Common myeloid progenitor, CD34-positive (primary cell): Measurements from ENCODE around the gene HFE. TPM values are rescaled to one million over a fixed set of nuclear protein-coding genes. Genes with fewer than 3 reads are reported as not detected.

ENCODE experiments used
- CTCF ChIA-PET: fragments of 350-600 bp; sonication (Branson Sonifier 250); formaldehyde crosslinking; loops from one replicate; lab custom pipeline; 2021; ENCODE audit warnings: antibody characterized with exemption; lab: Charles Lee
- POLR2A ChIA-PET: fragments of 350-600 bp; sonication (Branson Sonifier 250); formaldehyde crosslinking; loops from one replicate; lab custom pipeline; 2021; ENCODE audit warnings: antibody characterized with exemption; lab: Charles Lee
- DNase-seq, 3 donors: peaks; one replicate each; pipeline versions ENCODE4 v3.0.0 to v3.0.0-alpha.2; 2013
- H3K27ac ChIP-seq, 2 experiments: 1 replicate in 1 of 2; 2 replicates in 1 of 2; pipeline ENCODE4 v1.7.0; 2013; ENCODE audit warnings: inconsistent platforms in 2 of 2, low read length in 2 of 2, mild to moderate bottlenecking in 2 of 2, low read depth in 1 of 2, moderate library complexity in 1 of 2; ENCODE audit not compliant: severe bottlenecking in 2 of 2, insufficient read depth in 1 of 2, poor library complexity in 1 of 2
- H3K27me3 ChIP-seq, 5 experiments: replicated peaks in 2 of 5; 1 replicate in 3 of 5; 2 replicates in 2 of 5; pipeline versions ENCODE4 v1.6.1 to v1.7.0; 2013; ENCODE audit warnings: low read length in 4 of 5, mild to moderate bottlenecking in 2 of 5, moderate library complexity in 2 of 5, inconsistent platforms in 1 of 5; ENCODE audit not compliant: insufficient read depth in 5 of 5, control insufficient read depth in 4 of 5
- H3K36me3 ChIP-seq, 4 experiments: 1 replicate in 2 of 4; 2 replicates in 2 of 4; pipeline versions ENCODE4 v1.6.1 to v1.7.0; 2013; ENCODE audit warnings: low read length in 3 of 4, control low read depth in 1 of 4, mild to moderate bottlenecking in 1 of 4; ENCODE audit not compliant: control insufficient read depth in 4 of 4, insufficient read depth in 4 of 4
- H3K4me1 ChIP-seq, 4 experiments: 1 replicate in 3 of 4; 2 replicates in 1 of 4; pipeline versions ENCODE4 v1.6.1 to v1.7.1; 2013; ENCODE audit warnings: low read length in 3 of 4, mild to moderate bottlenecking in 3 of 4, control low read depth in 1 of 4, inconsistent platforms in 1 of 4, moderate library complexity in 1 of 4; ENCODE audit not compliant: control insufficient read depth in 4 of 4, insufficient read depth in 4 of 4; ENCODE audit errors: control extremely low read depth in 1 of 4
- H3K4me3 ChIP-seq, 7 experiments: 1 replicate in 4 of 7; 2 replicates in 3 of 7; pipeline versions ENCODE4 v1.5.1 to v1.7.0; 2013; ENCODE audit warnings: mild to moderate bottlenecking in 7 of 7, low read length in 6 of 7, moderate library complexity in 6 of 7, inconsistent platforms in 2 of 7, low read depth in 2 of 7, control low read depth in 1 of 7; ENCODE audit not compliant: insufficient read depth in 4 of 7, control insufficient read depth in 1 of 7; ENCODE audit errors: extremely low read depth in 1 of 7
- H3K9me3 ChIP-seq, 5 experiments: 1 replicate in 4 of 5; 2 replicates in 1 of 5; pipeline versions ENCODE4 v1.6.1 to v1.7.1; 2013; ENCODE audit warnings: low read length in 4 of 5, mild to moderate bottlenecking in 2 of 5, inconsistent platforms in 1 of 5, low read depth in 1 of 5, moderate library complexity in 1 of 5; ENCODE audit not compliant: control insufficient read depth in 4 of 5, insufficient read depth in 2 of 5; ENCODE audit errors: control extremely low read depth in 1 of 5
- WGBS: methylation state at CpG from one replicate; pipeline ENCODE4 v1.1.5; 2013; ENCODE audit not compliant: insufficient coverage; 5-methylcytosine and 5-hydroxymethylcytosine counted together
- polyA plus RNA-seq: library from polyadenylated mRNA; unstranded; fragments of 120-200 nt; gene quantifications from one replicate; pipeline ENCODE4 v1.2.1, GENCODE V29; 2013

The HFE gene, protein sequence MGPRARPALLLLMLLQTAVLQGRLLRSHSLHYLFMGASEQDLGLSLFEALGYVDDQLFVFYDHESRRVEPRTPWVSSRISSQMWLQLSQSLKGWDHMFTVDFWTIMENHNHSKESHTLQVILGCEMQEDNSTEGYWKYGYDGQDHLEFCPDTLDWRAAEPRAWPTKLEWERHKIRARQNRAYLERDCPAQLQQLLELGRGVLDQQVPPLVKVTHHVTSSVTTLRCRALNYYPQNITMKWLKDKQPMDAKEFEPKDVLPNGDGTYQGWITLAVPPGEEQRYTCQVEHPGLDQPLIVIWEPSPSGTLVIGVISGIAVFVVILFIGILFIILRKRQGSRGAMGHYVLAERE
- 0.37 TPM for polyA plus RNA-seq

DNA sequence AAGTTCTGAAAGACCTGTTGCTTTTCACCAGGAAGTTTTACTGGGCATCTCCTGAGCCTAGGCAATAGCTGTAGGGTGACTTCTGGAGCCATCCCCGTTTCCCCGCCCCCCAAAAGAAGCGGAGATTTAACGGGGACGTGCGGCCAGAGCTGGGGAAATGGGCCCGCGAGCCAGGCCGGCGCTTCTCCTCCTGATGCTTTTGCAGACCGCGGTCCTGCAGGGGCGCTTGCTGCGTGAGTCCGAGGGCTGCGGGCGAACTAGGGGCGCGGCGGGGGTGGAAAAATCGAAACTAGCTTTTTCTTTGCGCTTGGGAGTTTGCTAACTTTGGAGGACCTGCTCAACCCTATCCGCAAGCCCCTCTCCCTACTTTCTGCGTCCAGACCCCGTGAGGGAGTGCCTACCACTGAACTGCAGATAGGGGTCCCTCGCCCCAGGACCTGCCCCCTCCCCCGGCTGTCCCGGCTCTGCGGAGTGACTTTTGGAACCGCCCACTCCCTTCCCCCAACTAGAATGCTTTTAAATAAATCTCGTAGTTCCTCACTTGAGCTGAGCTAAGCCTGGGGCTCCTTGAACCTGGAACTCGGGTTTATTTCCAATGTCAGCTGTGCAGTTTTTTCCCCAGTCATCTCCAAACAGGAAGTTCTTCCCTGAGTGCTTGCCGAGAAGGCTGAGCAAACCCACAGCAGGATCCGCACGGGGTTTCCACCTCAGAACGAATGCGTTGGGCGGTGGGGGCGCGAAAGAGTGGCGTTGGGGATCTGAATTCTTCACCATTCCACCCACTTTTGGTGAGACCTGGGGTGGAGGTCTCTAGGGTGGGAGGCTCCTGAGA, at the start of gene HFE:
TSS of gene HFE (plus strand) at position 146 of the 832 bp plus-strand sequence. CDS start at position 158, 12 bp downstream.
- Histone ChIP-seq H3K27ac (peak within 1 kb of the TSS in 1 of 2 experiments; percentile 51), H3K9me3 (peaks cover 0 to 1% (median 0%) of the 10 kb centered on the region in 5 experiments), H3K4me1 (peaks cover 0 to 10% (median 8%) of the 10 kb centered on the region in 4 experiments), H3K4me3 (peak within 1 kb of the TSS; percentile 57 to 88 (median 79)), H3K27me3 (no peaks in the 10 kb centered on the region), H3K36me3 (no peaks in the 10 kb centered on the region)
- ChIA-PET POLR2A (interaction anchor here (0.6 kb wide), 1 partner anchor 235 kb away, joined by 3 read pairs; no protein-coding TSS in a partner anchor), CTCF (interaction anchor here (0.9 to 20.4 kb wide), 7 partner anchors 9 to 61 kb away, joined by 3 to 637 read pairs (median 5); a partner anchor contains a TSS)
- 2% methylated on average over 33 of the region's 41 CpGs for WGBS
- peak; percentile 47 to 76 (median 65) for DNase-seq

DNA sequence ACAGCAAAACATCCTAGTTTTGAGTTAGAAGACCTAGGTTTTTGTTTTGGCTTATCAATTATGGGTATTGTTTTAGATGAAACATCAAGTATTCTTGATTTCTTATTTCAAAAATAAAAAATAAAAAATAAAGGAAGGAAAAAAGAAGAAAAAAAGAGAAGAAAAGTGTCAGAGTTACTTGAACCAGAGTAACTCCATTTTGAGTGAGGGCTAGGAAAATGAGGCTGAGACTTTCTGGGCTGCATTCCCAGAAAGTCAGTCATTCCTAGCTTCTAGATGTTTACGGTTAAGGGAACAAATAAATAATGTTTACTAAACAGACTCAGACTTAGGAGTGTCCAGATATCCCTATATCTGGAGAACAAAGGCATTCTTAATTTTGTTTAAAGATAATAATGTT, 45.3 kb upstream of the HFE start:
- ChIA-PET CTCF (interaction anchor here (0.6 to 3.5 kb wide), 3 partner anchors 8 to 16 kb away, joined by 3 to 53 read pairs (median 36); a partner anchor contains a TSS), POLR2A (interaction anchor here (3.2 to 4.5 kb wide), 2 partner anchors 10 to 21 kb away, joined by 26 to 78 read pairs; a partner anchor contains a TSS)
- DNase-seq = no peak
- H3K9me3 ChIP-seq = no peaks in the 10 kb centered on the region
- no peak overlapping the region for H3K4me3 ChIP-seq
- H3K27ac ChIP-seq = no peak overlapping the region
- H3K36me3 ChIP-seq = no peaks in the 10 kb centered on the region
- no CpG with 5 or more reads among the region's 1 CpG for WGBS
- H3K4me1 ChIP-seq = peaks cover 4 to 29% (median 25%) of the 10 kb centered on the region in 4 experiments
- no peaks in the 10 kb centered on the region for H3K27me3 ChIP-seq

DNA sequence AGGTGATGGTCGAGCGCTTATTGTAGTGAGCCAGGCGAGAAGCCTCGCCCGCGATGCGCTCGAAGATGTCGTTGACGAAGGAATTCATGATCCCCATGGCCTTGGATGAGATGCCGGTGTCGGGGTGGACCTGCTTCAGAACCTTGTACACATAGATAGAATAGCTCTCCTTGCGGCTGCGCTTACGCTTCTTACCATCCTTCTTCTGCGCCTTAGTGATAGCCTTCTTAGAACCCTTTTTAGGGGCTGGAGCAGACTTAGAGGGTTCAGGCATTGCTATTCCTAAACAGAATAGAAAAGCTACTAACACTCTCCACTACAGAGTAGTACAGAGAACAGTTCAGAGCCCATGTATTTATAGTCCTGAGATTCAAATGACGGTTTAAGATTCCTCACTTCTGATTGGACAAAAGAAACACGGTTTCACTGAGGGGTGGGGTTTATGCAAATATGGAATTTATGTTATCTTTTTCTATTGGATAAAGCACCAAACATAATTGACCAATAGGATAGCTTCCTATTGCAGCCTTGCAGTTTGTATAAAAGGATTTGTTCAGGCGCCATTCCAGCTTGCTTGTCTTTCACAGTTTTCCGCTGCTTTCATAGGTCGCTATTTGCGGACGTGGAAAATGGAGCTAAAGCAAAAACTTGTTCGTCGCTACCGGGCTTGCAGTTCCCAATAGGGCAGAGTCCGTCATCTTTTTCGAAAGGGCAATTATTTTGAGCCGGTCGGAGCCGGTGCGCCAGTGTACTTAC, 43.7 kb upstream of the HFE start:
- peak overlapping the region; percentile 42 to 94 (median 79) for H3K4me3 ChIP-seq
- H3K36me3 ChIP-seq = no peaks in the 10 kb centered on the region
- no peaks in the 10 kb centered on the region for H3K27me3 ChIP-seq
- peak overlapping the region; percentile 6 to 65 for H3K27ac ChIP-seq
- CTCF ChIA-PET = interaction anchor here (0.7 to 5.5 kb wide), 10 partner anchors 12 to 153 kb away, joined by 3 to 53 read pairs (median 7); a partner anchor contains a TSS
- peak; percentile 97 to 99 (median 98) for DNase-seq
- POLR2A ChIA-PET = interaction anchor here (0.7 to 4.9 kb wide), 14 partner anchors 12 to 1850 kb away, joined by 3 to 78 read pairs (median 5); a partner anchor contains a TSS
- 0% methylated on average over 30 of the region's 32 CpGs for WGBS
- peaks cover 4 to 34% (median 25%) of the 10 kb centered on the region in 4 experiments for H3K4me1 ChIP-seq
- H3K9me3 ChIP-seq = no peaks in the 10 kb centered on the region

DNA sequence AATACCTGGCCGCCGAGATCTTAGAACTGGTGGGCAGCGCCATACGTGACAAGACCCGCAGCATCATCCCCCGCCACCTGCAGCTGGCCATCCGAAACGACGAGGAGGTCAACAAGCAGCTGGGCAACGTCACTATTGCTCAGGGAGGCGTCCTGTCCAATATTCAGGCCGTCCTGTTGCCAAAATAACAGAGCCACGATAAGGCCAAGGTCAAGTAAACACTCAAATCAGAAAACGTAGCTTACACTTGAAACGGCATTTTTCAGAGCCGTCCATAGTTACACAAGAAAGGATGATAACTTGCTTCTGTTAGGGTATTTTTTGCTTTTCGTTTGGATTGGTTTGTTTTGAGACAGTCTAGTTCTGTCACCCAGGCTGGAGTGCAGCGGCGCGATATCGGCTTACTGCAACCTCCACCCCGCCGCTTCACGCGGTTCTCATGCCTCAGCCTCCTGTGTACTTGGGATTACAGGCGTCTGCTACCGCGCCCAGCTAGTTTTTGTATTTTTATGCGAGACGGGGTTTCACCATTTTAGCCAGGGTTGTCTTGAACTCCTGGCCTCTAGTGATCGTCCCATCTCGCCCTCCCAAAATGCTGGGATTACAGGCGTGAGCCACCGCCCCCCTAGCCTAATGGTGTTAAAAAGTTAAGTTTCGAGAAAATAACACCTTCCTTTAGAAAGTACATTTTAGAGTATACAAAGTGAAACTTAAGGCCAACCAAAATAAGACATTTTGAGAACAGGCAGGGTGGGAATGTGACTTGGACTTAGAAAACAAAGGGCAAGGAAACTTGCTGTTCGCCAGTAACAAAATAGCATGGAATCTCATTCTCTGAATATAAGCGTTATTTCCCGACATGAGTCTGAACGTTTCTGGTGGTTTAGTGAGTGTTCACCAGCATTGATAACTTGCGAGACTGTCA, 42.8 kb upstream of the HFE start:
- H3K36me3 ChIP-seq = no peaks in the 10 kb centered on the region
- no peaks in the 10 kb centered on the region for H3K9me3 ChIP-seq
- DNase-seq = peak in 2 of 3 donors; percentile 62 to 75
- WGBS = 3% methylated on average over 29 of the region's 40 CpGs
- POLR2A ChIA-PET = interaction anchor here (0.6 to 4.9 kb wide), 14 partner anchors 12 to 1849 kb away, joined by 3 to 78 read pairs (median 5); a partner anchor contains a TSS
- H3K27me3 ChIP-seq = no peaks in the 10 kb centered on the region
- CTCF ChIA-PET = interaction anchor here (1.1 to 5.5 kb wide), 10 partner anchors 13 to 153 kb away, joined by 3 to 53 read pairs (median 9); a partner anchor contains a TSS
- H3K27ac ChIP-seq = peak overlapping the region; percentile 37 to 65
- peak overlapping the region; percentile 42 to 94 (median 79) for H3K4me3 ChIP-seq
- H3K4me1 ChIP-seq = peaks cover 4 to 41% (median 27%) of the 10 kb centered on the region in 4 experiments

DNA sequence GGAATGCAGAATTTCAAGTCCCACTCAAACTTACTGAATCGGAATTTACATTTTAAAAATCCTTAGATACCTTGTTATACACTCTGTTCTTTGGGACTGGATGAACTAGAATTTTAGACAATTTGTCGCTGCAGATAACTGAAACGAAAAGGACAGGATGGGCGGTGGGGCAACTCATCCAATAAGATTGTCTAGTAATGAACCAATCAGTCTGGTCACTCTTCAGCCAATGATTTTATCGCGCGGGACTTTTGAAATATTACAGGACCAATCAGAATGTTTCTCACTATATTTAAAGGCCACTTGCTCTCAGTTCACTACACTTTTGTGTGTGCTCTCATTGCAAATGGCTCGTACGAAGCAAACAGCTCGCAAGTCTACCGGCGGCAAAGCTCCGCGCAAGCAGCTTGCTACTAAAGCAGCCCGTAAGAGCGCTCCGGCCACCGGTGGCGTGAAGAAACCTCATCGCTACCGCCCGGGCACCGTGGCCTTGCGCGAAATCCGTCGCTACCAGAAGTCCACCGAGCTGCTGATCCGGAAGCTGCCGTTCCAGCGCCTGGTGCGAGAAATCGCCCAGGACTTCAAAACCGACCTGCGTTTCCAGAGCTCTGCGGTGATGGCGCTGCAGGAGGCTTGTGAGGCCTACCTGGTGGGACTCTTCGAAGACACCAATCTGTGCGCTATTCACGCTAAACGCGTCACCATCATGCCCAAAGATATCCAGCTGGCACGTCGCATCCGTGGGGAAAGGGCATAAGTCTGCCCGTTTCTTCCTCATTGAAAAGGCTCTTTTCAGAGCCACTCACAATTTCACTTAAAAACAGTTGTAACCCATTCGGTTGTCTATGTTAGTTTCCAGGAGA, 41.9 kb upstream of the HFE start:
- POLR2A ChIA-PET = interaction anchor here (0.6 to 4.9 kb wide), 10 partner anchors 9 to 171 kb away, joined by 3 to 78 read pairs (median 4); a partner anchor contains a TSS
- Histone ChIP-seq H3K9me3 (no peaks in the 10 kb centered on the region), H3K36me3 (no peaks in the 10 kb centered on the region), H3K4me3 (peak overlapping the region; percentile 33 to 94 (median 79)), H3K27me3 (no peaks in the 10 kb centered on the region), H3K27ac (peak overlapping the region; percentile 37 to 65), H3K4me1 (peaks cover 4 to 41% (median 27%) of the 10 kb centered on the region in 4 experiments)
- WGBS = 3% methylated on average over 34 of the region's 47 CpGs
- CTCF ChIA-PET = interaction anchor here (0.7 to 6.0 kb wide), 12 partner anchors 9 to 152 kb away, joined by 3 to 44 read pairs (median 8); a partner anchor contains a TSS
- peak; percentile 92 to 96 (median 96) for DNase-seq
